ENCODE data around the gene AMH. TPM values are rescaled to one million over a fixed set of nuclear protein-coding genes. Genes with fewer than 3 reads are reported as not detected.

Gene AMH
- total and polyA plus RNA-seq, 4 donors: 0.08 to 0.59 (median 0.47) TPM; not detected in 1

DNA sequence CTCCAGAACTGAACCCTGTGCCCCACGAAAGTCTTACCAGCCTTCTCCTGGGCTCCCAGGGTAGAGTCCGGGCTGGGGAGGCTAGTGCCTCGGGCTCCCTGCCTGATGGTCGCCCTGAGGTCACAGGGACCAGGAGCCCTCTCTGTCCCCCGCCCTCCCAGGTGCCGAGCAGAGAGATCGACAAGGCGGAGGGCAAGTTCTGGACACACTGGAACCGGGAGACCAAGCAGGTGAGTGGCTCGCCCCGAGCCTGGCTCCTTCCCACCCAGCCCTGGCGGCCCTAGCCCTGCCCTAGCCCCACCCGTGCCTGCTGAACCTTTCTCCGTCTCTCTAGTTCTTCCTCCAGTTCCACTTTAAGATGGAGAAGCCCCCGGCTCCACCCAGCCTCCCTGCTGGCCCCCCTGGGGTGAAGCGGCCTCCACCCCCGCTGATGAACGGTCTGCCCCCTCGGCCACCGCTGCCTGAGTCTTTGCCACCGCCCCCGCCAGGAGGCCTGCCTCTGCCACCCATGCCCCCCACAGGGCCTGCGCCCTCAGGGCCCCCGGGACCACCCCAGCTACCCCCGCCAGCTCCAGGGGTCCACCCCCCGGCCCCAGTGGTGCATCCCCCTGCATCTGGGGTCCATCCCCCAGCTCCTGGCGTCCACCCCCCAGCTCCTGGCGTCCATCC lies 1.6 kb upstream of the AMH start:
- TF ChIP-seq RXRA (IDR thresholded peaks at IDR 0.05): no peak
- no peak for TF ChIP-seq GABPA (IDR thresholded peaks at IDR 0.05 in 1 of 2, conservative IDR thresholded peaks at IDR 0.05 in 1 of 2)
- no peak for TF ChIP-seq HNF4A (conservative IDR thresholded peaks at IDR 0.05)
- no peak for TF ChIP-seq JUND (IDR thresholded peaks at IDR 0.05)
- TF ChIP-seq MAX (IDR thresholded peaks at IDR 0.05): no peak
- TF ChIP-seq EGR1 (IDR thresholded peaks at IDR 0.05; ENCODE audit: low read depth in 2 of 2): no peak
- TF ChIP-seq, protein P1, sequence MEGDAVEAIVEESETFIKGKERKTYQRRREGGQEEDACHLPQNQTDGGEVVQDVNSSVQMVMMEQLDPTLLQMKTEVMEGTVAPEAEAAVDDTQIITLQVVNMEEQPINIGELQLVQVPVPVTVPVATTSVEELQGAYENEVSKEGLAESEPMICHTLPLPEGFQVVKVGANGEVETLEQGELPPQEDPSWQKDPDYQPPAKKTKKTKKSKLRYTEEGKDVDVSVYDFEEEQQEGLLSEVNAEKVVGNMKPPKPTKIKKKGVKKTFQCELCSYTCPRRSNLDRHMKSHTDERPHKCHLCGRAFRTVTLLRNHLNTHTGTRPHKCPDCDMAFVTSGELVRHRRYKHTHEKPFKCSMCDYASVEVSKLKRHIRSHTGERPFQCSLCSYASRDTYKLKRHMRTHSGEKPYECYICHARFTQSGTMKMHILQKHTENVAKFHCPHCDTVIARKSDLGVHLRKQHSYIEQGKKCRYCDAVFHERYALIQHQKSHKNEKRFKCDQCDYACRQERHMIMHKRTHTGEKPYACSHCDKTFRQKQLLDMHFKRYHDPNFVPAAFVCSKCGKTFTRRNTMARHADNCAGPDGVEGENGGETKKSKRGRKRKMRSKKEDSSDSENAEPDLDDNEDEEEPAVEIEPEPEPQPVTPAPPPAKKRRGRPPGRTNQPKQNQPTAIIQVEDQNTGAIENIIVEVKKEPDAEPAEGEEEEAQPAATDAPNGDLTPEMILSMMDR (IDR thresholded peaks at IDR 0.05; ENCODE audit: low read depth, low read length, missing input control): no peak
- TF ChIP-seq, protein P2, sequence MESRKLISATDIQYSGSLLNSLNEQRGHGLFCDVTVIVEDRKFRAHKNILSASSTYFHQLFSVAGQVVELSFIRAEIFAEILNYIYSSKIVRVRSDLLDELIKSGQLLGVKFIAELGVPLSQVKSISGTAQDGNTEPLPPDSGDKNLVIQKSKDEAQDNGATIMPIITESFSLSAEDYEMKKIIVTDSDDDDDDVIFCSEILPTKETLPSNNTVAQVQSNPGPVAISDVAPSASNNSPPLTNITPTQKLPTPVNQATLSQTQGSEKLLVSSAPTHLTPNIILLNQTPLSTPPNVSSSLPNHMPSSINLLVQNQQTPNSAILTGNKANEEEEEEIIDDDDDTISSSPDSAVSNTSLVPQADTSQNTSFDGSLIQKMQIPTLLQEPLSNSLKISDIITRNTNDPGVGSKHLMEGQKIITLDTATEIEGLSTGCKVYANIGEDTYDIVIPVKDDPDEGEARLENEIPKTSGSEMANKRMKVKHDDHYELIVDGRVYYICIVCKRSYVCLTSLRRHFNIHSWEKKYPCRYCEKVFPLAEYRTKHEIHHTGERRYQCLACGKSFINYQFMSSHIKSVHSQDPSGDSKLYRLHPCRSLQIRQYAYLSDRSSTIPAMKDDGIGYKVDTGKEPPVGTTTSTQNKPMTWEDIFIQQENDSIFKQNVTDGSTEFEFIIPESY (IDR thresholded peaks at IDR 0.05): no peak
- TF ChIP-seq HNF4G (IDR thresholded peaks at IDR 0.05): no peak
- no peak for TF ChIP-seq TAF1 (conservative IDR thresholded peaks at IDR 0.05)
- no peak for TF ChIP-seq REST (IDR thresholded peaks at IDR 0.05)
- TF ChIP-seq RAD21 (IDR thresholded peaks at IDR 0.05): no peak
- TF ChIP-seq FOXA1 (IDR thresholded peaks at IDR 0.05): no peak
- no peak for TF ChIP-seq NR2F2 (IDR thresholded peaks at IDR 0.05)
- no peak for TF ChIP-seq YY1 (IDR thresholded peaks at IDR 0.05)
- TF ChIP-seq SP1 (IDR thresholded peaks at IDR 0.05): no peak
- TF ChIP-seq ATF3 (IDR thresholded peaks at IDR 0.05): no peak
- 95% methylated on average over 28 of the region's 28 CpGs for WGBS
- Histone ChIP-seq H3K4me3 (ENCODE audit: low read depth in 1 of 3, low read length in 3 of 3) (no peak overlapping the region), H3K9ac (ENCODE audit: low read depth in 1 of 2, low read length in 2 of 2) (no peak overlapping the region), H3K36me3 (ENCODE audit: control insufficient read depth in 4 of 4, insufficient read depth in 3 of 4, low read depth in 1 of 4, low read length in 3 of 4) (peaks cover 10 to 39% (median 32%) of the 10 kb centered on the region in 4 donors), H3K27ac (ENCODE audit: low read depth in 1 of 2, low read length in 2 of 2) (no peak overlapping the region), H3K9me3 (ENCODE audit: control insufficient read depth in 4 of 4, low read length in 3 of 4) (no peaks in the 10 kb centered on the region), H3K4me1 (ENCODE audit: control insufficient read depth in 4 of 4, insufficient read depth in 4 of 4, low read length in 3 of 4) (peaks cover 8 to 39% (median 18%) of the 10 kb centered on the region in 4 donors), H3K27me3 (ENCODE audit: control insufficient read depth in 4 of 4, insufficient read depth in 4 of 4, low read length in 3 of 4) (peaks cover 0 to 16% (median 1%) of the 10 kb centered on the region in 4 donors)
- no peak for DNase-seq (ENCODE audit: low spot score)
